Measurements from ENCODE around the gene ASXL3.

ASXL3 gene

DNA sequence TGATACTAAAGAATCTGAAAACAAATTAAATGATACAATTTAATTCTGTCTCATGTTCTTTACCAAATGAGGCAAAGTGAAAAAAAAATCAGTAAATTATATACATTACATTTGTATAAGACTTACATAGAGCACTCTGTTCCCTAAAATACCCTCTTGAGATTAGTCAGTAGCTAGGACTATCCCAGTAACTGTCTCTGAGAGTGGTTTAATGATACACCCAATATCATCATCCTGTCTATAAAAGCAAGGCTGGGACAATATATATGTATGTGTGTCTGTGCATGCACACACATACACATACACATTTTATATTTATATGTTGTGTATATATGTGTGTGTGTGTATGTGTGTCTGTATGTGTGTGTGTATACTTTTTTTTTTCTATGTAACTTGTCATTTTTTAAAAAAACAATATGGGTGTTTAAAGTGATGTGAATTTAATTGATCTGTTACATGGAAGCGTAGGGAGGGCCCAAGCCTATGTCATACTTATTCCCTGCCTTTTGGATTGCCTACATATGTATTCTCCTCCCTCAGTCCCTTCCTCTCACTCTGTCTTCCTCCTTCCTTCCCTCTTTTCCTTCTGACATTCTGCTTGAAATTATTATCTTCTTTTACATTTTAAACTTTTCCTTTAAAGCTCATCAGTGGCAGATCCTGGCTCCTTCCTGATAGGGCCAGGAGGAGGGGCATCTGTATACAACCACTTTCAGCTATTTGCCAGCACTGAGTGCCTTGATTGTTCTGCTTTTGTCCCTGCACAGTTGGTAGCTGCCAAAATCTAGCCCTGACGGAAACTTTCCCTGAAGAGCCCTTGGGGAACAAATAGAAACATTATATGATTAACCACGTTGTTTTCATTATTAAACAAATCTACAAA, 6.8 kb downstream of the ASXL3 start:
- no peak for DNase-seq

DNA sequence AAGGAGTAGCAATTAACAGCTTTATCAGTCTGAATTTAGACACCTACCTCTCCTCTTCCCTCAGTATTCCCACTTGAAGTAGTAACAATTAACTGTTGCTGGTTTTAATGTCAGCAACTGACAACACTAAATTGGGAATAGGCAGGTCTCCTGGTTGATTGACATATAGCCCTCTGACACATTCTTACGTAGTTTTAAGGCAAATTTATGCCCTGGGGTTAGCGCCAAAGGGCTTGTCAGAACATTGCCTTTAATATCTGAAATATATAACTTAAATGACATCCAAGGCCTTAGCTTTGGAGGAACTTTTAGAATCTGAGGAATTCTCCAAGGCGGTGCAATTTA, 7.4 kb downstream of the ASXL3 start:
- no peak for DNase-seq

DNA sequence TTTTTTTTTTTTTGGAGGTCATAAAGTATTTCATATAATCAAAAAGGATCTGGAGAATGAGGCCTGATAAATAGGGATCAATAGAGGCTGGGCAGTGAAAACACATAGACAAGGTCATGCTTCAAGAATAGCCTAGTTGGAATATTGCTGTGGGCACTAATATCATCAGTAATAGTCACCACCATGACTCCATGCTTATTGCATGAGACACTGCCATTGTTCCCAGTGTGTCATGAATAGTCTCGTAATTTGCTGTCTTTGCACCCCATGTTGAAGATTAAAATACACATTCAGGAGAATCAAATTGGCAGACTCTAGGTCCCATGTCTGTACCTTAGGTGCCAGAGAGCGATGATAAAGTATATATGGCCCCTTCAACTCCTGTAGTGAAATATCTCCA, 10.3 kb downstream of the ASXL3 start:
- DNase-seq = no peak

DNA sequence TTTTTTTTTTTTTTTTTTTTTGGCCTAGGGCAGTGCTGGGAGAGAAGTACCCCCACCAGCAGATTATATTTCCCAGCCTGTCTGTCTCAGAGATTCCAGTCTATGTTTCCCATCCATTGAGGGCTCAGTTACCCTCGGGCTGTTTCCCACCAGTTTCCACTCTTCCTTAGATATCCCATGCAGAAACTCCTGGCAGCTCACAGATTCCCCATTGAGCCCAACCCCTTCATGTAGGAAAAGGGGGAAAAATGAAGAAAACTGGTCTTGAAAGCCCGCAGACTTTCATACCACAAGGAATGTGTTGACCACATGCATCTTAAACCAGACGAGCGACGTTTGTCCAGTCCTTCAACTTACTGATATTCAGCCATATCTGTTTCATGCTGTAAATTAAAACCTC, 15.2 kb downstream of the ASXL3 start:
- no peak for DNase-seq

DNA sequence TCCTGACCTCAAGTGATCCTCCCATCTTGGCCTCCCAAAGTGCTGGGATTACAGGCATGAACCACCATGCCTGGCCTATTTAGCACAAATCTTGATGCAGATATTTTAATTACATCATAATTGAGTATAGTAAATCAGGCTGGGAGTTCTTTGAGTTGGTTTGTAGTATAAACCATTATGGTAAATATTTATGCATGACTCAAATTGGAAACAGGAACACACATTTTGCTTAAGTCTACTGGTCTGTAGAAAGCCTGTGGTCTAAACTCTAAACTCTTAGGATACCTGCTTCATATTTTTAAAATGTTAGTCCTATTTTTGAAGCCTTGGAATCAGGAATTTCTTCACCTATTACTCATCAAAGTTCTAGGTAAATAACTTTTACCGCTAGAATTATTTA, 16.8 kb downstream of the ASXL3 start:
- DNase-seq = no peak

DNA sequence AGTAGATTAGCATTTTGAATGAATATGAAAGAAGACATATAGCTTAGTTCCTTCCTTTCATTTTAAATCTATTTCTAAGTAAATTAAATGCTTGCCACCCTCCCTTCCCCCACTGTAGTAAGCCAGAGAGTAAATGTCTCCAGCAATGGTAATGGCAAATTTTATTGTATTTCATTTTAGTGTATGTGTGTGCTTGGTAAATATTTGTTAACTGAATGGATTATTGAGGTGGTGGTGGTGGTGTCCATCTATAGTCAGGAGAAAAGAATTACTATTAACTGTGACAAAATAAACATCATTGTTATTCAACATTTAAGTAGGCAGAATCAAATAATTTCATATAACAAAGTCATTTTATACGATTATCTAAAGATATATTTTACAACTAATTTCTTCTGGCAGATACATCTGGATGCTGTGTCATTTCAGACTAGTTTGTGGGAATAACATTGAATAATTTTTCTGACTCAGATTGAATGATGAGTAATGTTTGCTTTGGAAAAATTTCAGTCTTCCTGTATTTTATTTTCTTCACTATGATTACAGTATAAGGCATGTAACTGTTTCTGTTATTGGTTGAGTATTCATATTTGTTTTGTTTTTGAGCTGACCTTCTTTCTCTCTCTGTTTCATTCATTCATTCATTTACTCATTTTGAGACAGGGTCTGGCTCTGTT, 18.3 kb downstream of the ASXL3 start:
- DNase-seq = no peak

DNA sequence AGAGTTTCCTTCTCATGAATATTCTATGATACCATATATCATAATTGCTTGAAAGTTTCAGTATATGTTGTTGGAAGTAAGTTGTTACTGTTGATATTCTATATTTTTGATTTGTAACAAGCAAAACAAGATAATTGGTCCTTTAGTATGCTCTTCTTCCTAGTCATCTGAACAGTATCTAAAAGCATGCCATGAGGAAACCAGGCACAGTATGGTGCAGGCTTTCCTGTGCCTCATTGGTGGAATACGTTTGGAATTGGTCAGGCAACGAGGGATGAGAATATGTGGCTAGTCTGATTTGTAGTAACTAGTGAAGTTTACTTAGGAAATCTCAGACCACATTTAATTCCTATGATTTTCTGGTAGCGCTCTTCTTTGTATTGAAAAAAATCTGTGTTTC, 22.8 kb downstream of the ASXL3 start:
- DNase-seq = no peak

DNA sequence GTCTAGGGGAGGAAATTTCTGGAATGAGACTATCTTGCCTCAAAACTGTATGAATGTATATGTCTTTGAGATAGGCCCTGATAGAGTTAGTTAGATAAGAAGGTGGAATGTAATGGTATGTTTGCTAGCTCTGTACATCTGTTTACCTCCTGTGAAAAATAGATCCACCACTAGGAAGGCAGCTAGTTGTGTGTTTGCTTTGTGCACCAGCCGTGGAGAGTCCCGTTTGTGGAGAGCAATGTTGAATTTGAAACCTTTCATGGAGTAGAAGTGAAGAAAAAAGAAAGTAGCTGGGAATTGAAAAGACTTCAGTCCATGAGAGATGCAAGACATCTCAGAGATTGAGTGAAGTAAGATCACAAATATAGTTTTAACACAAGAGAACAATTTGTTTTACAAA, 25.4 kb downstream of the ASXL3 start:
- no peak for DNase-seq

DNA sequence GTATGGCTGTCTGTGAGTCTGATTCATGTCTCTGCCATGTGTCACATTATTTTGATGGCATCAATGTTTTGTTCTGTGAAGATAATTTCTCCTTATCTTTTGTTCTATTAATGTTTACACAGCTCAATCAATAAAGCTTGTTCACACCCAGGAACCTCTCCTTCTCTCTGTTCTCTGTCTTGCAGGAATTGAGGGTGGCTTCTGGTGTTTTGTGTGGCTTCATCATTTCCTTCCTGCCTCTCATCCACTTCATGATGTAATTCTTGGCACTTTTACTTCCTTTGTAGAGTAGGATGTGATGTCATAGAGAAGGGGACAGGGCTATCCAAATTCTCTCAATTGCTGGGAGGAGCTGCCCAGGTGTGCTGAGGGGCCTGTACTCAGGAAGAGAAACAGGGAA, 27.2 kb downstream of the ASXL3 start:
- no peak for DNase-seq

DNA sequence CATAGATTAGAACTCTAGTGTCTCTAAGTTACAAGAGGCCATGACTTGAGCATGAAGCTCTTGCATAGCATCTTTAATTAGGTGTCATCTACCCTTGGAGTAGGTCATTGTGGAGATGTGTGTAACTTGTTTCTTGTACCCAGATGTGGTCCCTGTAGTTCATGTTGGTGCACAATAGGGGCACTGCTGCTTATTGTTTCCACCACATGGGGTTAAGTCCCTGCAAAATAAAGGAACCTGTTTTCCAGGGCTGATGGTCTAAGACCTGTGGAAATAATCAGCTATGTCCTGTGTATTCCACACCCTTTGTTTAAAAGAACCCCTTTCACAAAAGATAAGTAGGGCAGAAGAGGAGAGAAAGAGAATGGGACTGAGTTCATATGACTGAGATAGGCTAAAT, 28.6 kb downstream of the ASXL3 start:
- no peak for DNase-seq

DNA sequence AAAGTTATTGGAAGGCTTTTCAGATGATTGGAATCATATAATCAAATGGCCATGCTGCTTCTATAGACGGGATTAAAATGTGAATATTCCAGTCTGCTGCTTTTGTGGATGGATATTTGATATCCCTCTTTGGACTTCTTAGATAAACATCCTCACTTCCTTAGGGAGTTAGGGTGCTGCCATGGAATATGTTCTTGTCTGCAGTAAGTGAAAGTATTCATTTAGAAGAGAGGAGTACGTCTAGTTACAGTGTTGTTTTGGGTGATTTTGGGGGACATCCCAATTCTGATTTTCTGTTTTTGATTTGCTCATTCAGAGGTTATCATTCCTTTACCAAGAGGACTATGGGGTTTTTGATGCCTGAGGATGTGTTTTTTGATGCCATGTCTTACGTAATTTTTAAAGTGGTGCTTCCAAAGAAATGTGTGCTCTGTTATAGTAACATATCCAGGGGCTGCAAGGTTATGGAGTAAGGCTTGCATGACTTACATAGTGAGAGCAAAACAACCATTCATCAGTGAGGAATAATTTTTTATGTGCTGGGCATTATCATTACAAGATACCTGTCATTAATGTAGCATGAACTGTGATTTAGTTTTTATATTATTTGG, 33.6 kb downstream of the ASXL3 start:
- no peak for DNase-seq

DNA sequence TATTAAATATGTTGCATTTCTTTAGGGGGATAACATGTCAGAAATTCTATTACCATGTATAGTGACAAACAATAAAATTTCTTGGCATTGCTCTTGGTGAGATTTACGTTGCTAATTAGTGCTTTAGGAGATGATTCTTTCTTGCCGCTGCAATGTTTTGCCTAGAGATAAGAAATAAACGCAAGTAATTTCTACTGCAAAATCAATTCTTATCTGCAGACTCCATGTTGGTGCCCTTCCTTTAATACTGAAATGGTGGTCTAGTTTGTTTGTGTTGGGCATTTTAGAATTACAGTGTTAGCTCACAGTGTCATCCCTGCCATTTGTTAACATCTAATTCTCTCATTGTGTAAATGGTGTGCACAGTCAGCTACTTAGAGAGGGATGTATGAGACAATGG, 34.6 kb downstream of the ASXL3 start:
- no peak for DNase-seq

DNA sequence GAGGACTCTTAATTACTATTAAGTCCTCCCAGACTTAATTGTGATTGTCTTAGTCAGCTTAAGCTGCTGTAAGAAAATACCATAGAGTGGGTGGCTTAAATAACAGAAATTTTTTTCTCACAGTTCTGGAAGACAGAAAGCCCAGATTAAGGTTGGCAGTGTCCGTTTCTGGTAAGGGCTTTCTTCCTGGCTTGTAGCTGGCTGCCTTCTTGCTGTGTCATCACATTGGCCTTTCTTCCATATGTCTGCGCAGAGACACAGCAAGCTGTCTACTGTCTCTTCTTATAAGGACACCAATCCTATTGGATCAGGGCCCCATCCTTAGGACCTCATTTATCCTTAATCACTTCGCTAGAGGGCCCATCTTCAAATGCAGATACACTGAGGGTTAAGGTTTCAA, 38.5 kb downstream of the ASXL3 start:
- DNase-seq = no peak

DNA sequence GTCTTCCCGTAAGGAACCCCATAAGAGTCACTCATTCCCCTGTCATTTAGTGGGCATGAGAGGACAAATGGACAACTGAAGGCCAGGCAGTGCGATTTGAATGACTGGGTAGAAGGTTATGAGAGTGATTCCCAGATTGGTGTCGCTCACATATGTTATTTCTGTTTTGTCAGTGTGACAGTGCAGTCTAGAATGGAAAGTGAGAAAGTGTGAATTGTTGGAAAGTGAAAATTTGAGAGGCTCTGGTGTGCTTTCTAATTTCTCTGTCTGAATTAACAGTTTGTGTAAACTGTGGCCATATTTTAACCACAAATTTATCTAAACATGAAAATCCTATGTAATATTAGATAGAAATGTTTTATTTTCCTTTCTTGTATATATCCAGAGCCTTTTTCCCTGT, 49.1 kb downstream of the ASXL3 start:
- no peak for DNase-seq

DNA sequence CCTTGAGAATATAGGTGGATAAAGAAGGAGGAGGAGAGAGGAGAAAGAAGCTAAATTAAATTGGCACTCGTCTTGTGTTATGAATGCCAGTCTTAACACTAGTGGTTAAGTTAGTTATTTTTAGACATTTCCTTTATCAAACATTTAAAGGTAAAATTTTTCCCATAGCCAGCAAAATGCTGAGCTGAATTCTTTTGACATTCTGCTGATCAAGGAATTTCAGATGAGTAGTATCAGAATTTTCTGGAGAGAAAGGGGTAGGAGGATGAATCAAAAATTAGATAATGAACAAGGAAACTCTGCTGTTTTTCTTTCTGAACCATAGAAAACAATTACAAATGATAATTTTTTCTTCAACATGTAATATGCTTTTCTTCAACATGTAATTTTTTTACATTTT, 52.5 kb downstream of the ASXL3 start:
- no peak for DNase-seq

DNA sequence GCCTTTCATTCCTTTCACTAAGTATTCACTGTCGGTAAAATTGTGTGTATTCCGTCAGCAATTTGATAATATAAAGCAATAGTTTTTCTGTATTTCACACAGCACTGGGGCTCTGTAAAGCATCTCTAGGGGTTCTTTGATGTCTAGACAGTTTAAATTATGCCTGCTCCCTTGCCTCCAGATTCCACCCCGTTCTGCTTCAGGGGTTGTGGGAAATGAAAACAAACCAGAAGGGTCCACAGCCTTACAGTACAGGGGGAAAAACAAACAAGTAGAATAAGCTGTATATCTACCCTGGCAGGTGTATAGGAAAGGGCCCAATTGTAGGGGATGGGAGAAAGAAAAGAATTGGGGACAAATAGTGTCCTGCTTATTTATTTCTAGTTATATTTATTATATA, 63.1 kb downstream of the ASXL3 start:
- DNase-seq = no peak

DNA sequence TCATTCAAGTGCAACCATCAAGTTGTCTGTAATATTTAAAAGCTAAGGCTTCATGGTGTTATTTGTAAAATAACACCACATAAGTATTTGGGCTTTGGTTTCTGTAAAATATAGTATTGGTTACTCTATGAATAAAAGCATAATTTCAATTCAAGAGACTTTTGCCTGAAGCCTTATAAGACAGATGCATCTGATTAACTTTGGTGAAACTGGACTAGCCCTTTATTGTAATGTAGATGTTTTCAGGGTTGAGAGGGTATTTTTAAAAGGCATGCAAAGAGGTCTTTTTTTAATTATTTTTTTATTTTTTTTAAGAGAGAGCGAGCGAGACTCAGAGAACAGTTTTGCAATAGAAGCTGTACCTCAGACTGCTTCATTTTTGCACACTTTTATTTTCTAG, 66.5 kb downstream of the ASXL3 start:
- no peak for DNase-seq

DNA sequence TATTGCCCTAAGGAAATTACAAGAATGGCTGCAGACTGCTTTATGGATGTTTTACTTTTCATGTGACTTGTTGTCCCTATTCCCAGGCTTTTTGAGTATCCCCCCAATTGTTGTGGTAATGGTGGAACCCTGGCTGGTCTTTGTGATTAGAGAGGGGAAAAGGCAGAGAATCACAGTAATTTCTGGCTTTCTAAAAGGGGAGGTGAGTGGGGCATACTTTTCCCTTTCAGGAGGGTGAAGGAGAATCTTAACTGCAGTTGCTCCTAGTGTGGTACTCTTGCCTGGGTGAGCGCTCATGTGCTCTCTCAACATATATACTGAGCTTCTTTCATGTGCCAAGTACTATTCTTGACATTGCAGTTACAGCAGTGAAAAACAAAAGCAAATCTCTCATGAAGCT, 69.3 kb downstream of the ASXL3 start:
- DNase-seq = no peak

DNA sequence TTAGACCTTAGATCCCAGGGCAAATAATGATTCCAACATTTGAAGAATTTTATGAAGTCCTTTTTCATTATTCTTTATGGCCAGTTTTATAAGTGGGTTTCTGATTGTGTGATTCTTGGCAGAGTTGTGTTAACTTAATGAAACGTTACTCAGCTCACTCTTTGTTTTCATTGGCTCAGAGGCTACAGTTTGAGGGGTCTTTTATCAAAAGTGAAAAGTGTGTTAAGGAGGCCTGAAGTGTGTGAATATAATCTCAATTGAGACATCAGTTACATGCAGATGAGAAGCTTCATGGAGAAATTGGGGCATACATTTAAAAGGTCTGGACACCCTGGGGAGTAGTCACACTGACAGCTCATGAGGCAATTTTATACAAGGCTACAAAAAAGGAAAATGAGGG, 74.6 kb downstream of the ASXL3 start:
- DNase-seq = no peak

DNA sequence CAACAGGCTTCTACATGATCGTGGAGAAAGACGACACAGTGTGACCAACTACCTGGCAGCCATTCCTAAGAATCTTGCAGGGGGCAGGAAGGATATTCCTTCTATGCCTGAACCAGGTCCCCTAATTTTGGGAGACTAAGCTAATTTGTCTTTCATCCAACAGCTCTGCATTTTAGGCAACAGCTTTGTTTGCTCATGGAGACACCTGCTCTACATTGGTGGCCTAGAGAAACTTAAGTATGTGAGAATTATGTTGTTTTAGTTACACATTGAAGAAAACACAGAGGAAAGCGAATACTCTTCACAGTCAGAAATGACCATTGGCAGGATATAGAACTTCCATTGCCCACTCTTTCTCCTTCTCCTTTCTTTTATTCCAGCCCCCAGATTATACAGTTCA, 75.2 kb downstream of the ASXL3 start:
- DNase-seq = no peak

DNA sequence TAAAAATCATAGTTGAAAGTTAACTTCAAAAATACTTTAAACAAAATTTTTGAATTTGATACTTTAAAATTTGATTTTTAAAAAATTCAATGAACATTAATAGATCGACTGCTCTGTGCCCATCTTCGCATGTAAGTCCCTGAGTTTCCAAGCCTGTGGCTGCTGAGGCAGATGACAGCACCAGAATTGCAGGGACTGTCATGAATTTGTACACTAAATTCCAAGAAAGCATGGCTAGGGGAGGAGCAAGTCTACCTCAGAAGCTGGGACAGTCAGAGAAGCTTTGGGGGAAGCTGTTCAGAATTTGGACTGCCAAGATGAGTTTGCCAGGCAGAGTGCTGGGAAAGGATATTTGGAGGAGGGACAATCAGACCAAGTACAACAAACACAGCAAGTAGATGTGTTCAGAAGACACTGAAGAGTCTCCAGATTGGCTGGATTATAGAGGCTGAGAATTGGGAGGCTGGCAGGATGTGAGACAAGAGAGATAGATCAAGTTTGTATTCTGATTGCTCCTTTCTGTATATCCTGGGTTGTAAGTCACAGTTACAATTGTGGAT, 79.0 kb downstream of the ASXL3 start:
- DNase-seq = no peak

DNA sequence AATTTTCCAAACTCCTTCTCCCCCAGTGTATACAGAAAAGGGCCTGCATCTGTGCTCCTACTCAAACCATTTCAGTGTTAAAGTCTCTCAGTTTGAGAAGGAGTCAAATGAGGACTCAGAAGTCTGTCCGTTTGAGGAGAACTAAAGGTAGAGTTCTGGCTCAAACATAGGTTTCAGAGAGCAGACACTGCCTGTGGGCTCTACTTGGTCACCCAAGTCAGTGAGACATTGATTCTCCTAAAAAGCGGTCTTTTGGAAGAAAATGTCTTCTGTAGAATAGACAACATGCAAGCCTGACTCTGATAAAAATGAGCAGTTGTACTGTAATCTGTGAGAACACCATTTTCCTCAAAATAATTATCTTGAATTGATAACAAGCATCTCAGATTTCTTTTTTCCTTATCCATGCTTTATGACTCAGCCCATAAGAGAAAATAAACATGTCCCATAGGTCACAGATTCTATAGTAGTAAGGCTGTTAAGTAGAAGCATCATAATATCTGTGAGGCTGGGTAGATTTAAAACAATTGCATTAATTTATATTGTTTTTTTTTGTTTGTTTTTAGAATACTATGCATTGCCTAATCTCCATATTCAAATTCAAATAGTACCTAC, 82.8 kb downstream of the ASXL3 start:
- DNase-seq = no peak

DNA sequence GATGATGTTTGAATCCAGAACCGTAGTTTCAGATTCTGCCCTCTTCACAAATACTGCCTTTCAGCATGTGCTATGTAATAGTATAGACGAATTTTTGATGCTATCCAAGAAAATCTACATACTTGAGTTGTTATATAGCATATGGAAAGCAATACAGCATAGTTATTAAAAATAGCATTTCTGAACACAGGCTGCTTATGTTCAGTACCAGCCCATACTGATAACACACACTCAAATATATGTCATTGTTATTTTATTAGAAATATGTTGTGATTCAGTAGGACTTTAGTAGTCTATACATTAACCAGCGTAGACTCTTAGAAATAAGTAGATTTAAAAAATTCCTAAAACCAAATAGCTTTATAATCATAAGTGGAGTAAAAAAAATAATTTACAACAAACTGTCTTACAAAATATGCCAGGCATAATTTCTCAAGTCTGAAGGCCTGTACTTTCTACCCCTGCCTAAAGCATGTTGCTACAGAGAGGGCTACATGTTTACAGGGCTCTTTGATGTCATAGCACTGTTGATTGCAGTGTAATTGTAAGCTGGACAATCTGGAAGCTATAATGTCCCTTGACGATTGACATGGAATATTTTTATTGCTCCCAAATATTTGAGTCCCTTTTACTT, 86.3 kb downstream of the ASXL3 start:
- no peak for DNase-seq

All from CD4-positive, alpha-beta T cell treated with Interleukin-17A for 1 hour (primary cell).